GM12878 (cell line): ENCODE measurements around the gene PP2D1. TPM values are rescaled to one million over a fixed set of nuclear protein-coding genes. Genes with fewer than 3 reads are reported as not detected.

Experiments
- ATAC-seq: fragments of 200-7000 bp; cut with Tn5 transposase; 3 replicates; pipeline ENCODE4 v1.9.1; 2020; ENCODE audit warnings: mild to moderate bottlenecking, moderate library complexity
- BruUV-seq: library from RNA; stranded (reverse); fragments of 400-500 nt; replicated peaks from 2 replicates; lab custom pipeline; 2021; lab: Mats Ljungman, UMichigan
- CTCF ChIA-PET: fragments of 300-600 bp; sonication (Branson Sonifier 250); formaldehyde crosslinking; extraction: SDS; loops from one replicate; lab custom pipeline; 2021; ENCODE audit warnings: inconsistent platforms; lab: Yijun Ruan, JAX
- POLR2A ChIA-PET: fragments of 350-600 bp; formaldehyde crosslinking; extraction: SDS; loops from one replicate; lab custom pipeline; 2021; ENCODE audit warnings: inconsistent platforms; lab: Charles Lee
- RAD21 ChIA-PET: fragments of 300-600 bp; sonication (Branson Sonifier 250); formaldehyde crosslinking; loops from one replicate; lab custom pipeline; 2023; ENCODE audit warnings: antibody characterized with exemption; ENCODE audit not compliant: unreplicated experiment; lab: Charles Lee
- SMC1A ChIA-PET: fragments of 300-600 bp; sonication (Branson Sonifier 250); formaldehyde crosslinking; loops from one replicate; lab custom pipeline; 2023; ENCODE audit not compliant: unreplicated experiment, uncharacterized antibody; lab: Charles Lee
- DNase-seq: peaks from one replicate; pipeline ENCODE4 v3.0.0-alpha.2; 2011; ENCODE audit warnings: low read depth, low spot score
- FAIRE-seq: peaks from 3 replicates; lab custom pipeline; 2011; peaks lifted over from hg19 to GRCh38; lab: Jason Lieb, UNC
- H2AFZ ChIP-seq: 2 replicates; pipeline ENCODE4 v1.6.0; 2011; ENCODE audit warnings: low read depth, low read length, control low read depth; ENCODE audit not compliant: control insufficient read depth
- H3K27ac ChIP-seq: 2 replicates; pipeline ENCODE4 v1.5.1; 2011; ENCODE audit warnings: control low read depth; ENCODE audit not compliant: control insufficient read depth, insufficient read depth
- H3K27me3 ChIP-seq, 2 experiments: replicated peaks in 1 of 2; 2 replicates each; pipeline versions ENCODE4 v1.6.0 to v1.6.1; 2011; ENCODE audit warnings: low read length in 1 of 2; ENCODE audit not compliant: control insufficient read depth in 2 of 2, insufficient read depth in 2 of 2
- H3K36me3 ChIP-seq, 2 experiments: 2 replicates each; pipeline ENCODE4 v1.5.1; 2011; ENCODE audit warnings: low read length in 1 of 2; ENCODE audit not compliant: control insufficient read depth in 2 of 2, insufficient read depth in 2 of 2
- H3K4me1 ChIP-seq: 2 replicates; pipeline ENCODE4 v1.6.1; 2011; ENCODE audit warnings: mild to moderate bottlenecking, low read length, moderate library complexity, mixed read lengths; ENCODE audit not compliant: control insufficient read depth, insufficient read depth
- H3K4me2 ChIP-seq: 2 replicates; pipeline ENCODE4 v1.6.0; 2011; ENCODE audit warnings: control low read depth; ENCODE audit not compliant: control insufficient read depth, insufficient read depth
- H3K4me3 ChIP-seq: fragments of 200-600 bp; sonication (generic); 2 replicates; pipeline ENCODE4 v1.5.1; 2016
- H3K79me2 ChIP-seq: 2 replicates; pipeline ENCODE4 v1.6.0; 2011; ENCODE audit warnings: low read length; ENCODE audit not compliant: control insufficient read depth, insufficient read depth
- H3K9ac ChIP-seq: 2 replicates; pipeline ENCODE4 v1.8.0; 2011; ENCODE audit warnings: low read length, control low read depth, mixed read lengths; ENCODE audit not compliant: control insufficient read depth, insufficient read depth
- H3K9me3 ChIP-seq: replicated peaks from 3 replicates; pipeline ENCODE4 v1.5.1; 2011; ENCODE audit warnings: mild to moderate bottlenecking, low read length; ENCODE audit not compliant: control insufficient read depth, insufficient read depth
- H4K20me1 ChIP-seq: 2 replicates; pipeline ENCODE4 v1.6.0; 2011; ENCODE audit not compliant: control insufficient read depth, insufficient read depth
- CBFB ChIP-seq: IDR thresholded peaks from 2 replicates; pipeline ENCODE4 v1.6.1; 2016; ENCODE audit warnings: antibody characterized with exemption, low read depth
- FOXK2 ChIP-seq: fragments of 450-650 bp; IDR thresholded peaks from 2 replicates; pipeline ENCODE4 v1.6.1; 2017; ENCODE audit warnings: mild to moderate bottlenecking, moderate library complexity
- GABPA ChIP-seq: IDR thresholded peaks from 2 replicates; pipeline ENCODE4 v1.6.1; 2014; ENCODE audit warnings: antibody characterized with exemption, low read depth, mild to moderate bottlenecking, inconsistent platforms
- JUNB ChIP-seq: IDR thresholded peaks from 2 replicates; pipeline ENCODE4 v1.6.1; 2016; ENCODE audit warnings: antibody characterized with exemption, mild to moderate bottlenecking
- RUNX3 ChIP-seq: IDR thresholded peaks from 2 replicates; pipeline ENCODE4 v1.6.1; 2012; ENCODE audit warnings: low read length, inconsistent platforms
- SREBF2 ChIP-seq: IDR thresholded peaks from 2 replicates; pipeline ENCODE4 v1.6.1; 2012; ENCODE audit warnings: mild to moderate bottlenecking, low read length
- WGBS: methylation state at CpG from one replicate; pipeline ENCODE4 v1.1.6; 2016; ENCODE audit warnings: low lambda C conversion rate; ENCODE audit not compliant: insufficient replicate concordance, insufficient coverage; ENCODE audit errors: missing lambda C conversion rate; 5-methylcytosine and 5-hydroxymethylcytosine counted together
- in situ Hi-C: fragments of 300-500 bp; cut with MboI; formaldehyde crosslinking; loops from 9 replicates; pipeline ENCODE4 v1.14.3; 2018; ENCODE audit warnings: mixed read lengths
- intact Hi-C: fragments of 100-400 bp; cut with micrococcal nuclease; formaldehyde crosslinking; loops from one replicate; pipeline ENCODE4 v1.14.2; 2022; ENCODE audit not compliant: unreplicated experiment
- polyA plus RNA-seq, 11 experiments: library from polyadenylated mRNA; depleted of rRNA in 4 of 11; unstranded in 6 of 11; stranded (reverse) in 5 of 11; fragments of >200 nt; fragmentation: Nextera tagmentation in 4 of 11; fragmentation: Illumina TruSeq in 1 of 11; extraction: Ambion mirVana in 4 of 11; extraction: Trizol in 1 of 11; gene quantifications; 1 replicate in 1 of 11; 2 replicates in 10 of 11; pipeline versions ENCODE4 v1.2.1 to v1.2.3, GENCODE V29; 2011 to 2016; ENCODE audit warnings: inconsistent platforms in 2 of 11, missing spikeins in 2 of 11, low read depth in 1 of 11
- total RNA-seq, 4 experiments: library from RNA; depleted of rRNA in 3 of 4; stranded (reverse); fragments of >200 nt in 3 of 4; fragmentation: Illumina TruSeq in 1 of 4; extraction: Trizol in 1 of 4; gene quantifications; 2 replicates each; pipeline versions ENCODE4 v1.2.1 to v1.2.3, GENCODE V29; 2013 to 2021
- TF ChIP-seq, protein P1 (sequence below): fragments of 450-650 bp; formaldehyde crosslinking; IDR thresholded peaks from 2 replicates; pipeline ENCODE4 v1.4.0; 2020; ENCODE audit warnings: mild to moderate bottlenecking, moderate library complexity
- TF ChIP-seq, protein P2 (sequence below): IDR thresholded peaks from 2 replicates; pipeline ENCODE4 v1.6.1; 2011; ENCODE audit warnings: mild to moderate bottlenecking, low read depth, low read length, moderate library complexity; ENCODE audit not compliant: insufficient replicate concordance

PP2D1 gene
- total and polyA plus RNA-seq, 10 of the 15 experiments (the other 5 are each of a cell fraction or from before 2014, with no cell fraction given), result 0.04 to 0.18 (median 0.17) TPM; not detected in 7

DNA sequence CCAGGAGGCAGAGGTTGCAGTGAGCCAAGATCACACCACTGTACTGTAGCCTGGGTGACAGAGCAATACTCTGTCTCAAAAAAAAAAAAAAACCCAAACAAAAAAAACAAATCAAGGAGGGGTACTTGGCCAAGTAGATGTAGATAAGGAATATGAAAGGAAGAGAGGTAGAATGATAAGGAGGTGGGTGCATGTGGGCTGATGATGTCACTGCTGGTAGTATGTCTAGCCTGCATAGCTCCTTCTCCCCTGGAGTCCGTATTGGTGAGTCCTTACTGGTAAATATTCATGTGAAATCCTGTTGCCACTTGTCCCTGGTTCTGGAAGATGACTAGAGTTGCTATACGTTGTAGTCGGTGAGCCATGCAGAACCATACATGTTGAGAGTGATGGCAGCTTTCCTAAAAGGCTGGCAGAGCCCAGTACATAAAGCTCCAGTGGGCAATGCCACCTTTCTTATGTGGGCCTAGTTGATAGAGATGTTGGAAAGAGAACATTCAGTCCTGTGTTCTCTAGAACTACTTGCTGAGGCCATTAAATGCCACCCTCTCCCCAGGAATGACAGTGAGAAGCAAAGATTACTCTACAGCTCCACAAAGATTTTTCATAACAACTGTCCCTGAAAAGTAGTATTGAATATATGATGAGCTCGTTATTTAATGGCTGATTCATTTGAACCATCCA lies 39.2 kb upstream of the PP2D1 start:
- H3K4me2 ChIP-seq, result no peak overlapping the region
- intact Hi-C loops, result no loop called here
- ATAC-seq (no peak), DNase-seq (no peak), FAIRE-seq (no peak)
- ChIA-PET CTCF (no interaction called here), POLR2A (interaction anchor here (0.5 to 1.7 kb wide), 3 partner anchors 9 to 231 kb away, joined by 3 to 6 read pairs (median 4); no protein-coding TSS in a partner anchor), SMC1A (interaction anchor here (1.0 to 4.1 kb wide), 5 partner anchors 8 to 63 kb away, joined by 3 to 14 read pairs (median 5); partner anchors contain the start of gene KAT2B), RAD21 (interaction anchor here (5.2 kb wide), 1 partner anchor 9 kb away, joined by 35 read pairs; the partner anchor contains the start of gene KAT2B)
- no peak overlapping the region for H3K27ac ChIP-seq
- no peak overlapping the region for H3K9ac ChIP-seq
- H3K27me3 ChIP-seq, result no peaks in the 10 kb centered on the region
- H3K4me1 ChIP-seq, result peaks cover 37% of the 10 kb centered on the region
- no TSS peak for BruUV-seq
- WGBS, result 99% methylated on average over 4 of the region's 4 CpGs
- in situ Hi-C loops, result no loop called here
- H3K36me3 ChIP-seq, result no peaks in the 10 kb centered on the region
- no peaks in the 10 kb centered on the region; the same call in none of the 2 replicates for H3K79me2 ChIP-seq
- H3K4me3 ChIP-seq, result no peak overlapping the region
- no peaks in the 10 kb centered on the region for H4K20me1 ChIP-seq
- H3K9me3 ChIP-seq, result no peaks in the 10 kb centered on the region
- TF ChIP-seq FOXK2 (no peak), GABPA (no peak), SREBF2 (no peak)
- H2AFZ ChIP-seq, result no peak overlapping the region

DNA sequence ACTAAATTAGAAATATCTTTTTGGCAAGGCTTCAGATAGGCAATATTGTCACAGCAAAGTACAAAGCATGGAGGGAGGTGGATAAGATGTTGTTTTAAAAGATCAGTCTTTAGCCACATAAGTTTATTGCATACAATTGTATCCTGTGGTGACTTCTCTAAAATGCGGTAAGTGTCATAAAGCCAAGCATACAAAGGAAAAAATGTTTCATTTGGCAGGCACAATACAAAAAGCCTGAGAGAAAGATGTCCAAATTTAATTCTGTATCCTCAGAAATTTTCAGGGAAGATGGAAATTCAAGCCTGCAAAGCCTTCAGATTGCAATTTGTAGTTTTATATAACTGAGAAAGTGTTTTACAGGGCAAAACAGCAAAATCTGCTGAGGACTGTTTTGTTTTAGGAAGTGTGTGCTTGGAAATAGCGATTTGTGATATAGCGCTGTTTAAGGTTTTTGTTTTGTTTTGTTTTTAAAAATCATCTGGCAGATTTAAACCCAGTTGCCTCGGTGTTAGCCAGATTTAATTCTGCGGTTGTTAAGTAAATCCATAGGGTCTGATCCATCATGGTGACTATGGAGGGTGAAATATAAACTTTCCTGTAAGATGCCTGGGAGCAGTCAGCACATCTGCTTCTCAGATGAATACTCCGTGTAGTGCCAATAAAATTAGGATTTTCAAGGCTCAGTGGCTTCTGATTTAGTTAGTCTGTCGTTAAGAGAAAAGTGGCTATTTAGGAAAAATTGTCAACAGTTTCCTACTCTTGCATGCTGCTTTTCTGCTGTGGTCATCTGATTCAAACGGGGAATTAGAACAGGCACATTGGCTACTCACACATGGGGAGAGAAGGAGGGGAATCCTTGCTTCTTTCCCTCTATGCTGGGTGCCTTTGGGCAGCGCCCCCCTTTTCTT lies 36.2 kb upstream of the PP2D1 start:
- Histone ChIP-seq H3K9ac (peak overlapping the region; percentile 42), H3K79me2 (peaks cover 3% of the 10 kb centered on the region), H3K4me3 (peak overlapping the region; percentile 62), H3K36me3 (no peaks in the 10 kb centered on the region), H3K4me1 (peaks cover 25% of the 10 kb centered on the region), H4K20me1 (no peaks in the 10 kb centered on the region), H3K27ac (peak overlapping the region; percentile 27), H3K27me3 (no peaks in the 10 kb centered on the region), H3K9me3 (no peaks in the 10 kb centered on the region), H3K4me2 (peak overlapping the region; percentile 96), H2AFZ (peak overlapping the region; percentile 68)
- SMC1A ChIA-PET, result no interaction called here
- 28% methylated on average over 9 of the region's 9 CpGs for WGBS
- BruUV-seq, result no TSS peak
- RAD21 ChIA-PET, result no interaction called here
- ATAC-seq (peak; percentile 5), DNase-seq (no peak), FAIRE-seq (no peak)
- CTCF ChIA-PET, result no interaction called here
- intact Hi-C loops (loop anchor here (2.0 kb wide), 1 partner anchor 79 kb away; no protein-coding TSS in a partner anchor), in situ Hi-C loops (loop anchor here (10.0 kb wide), 1 partner anchor 137 kb away; the partner anchor contains the start of gene SGO1)
- TF ChIP-seq CBFB (no peak), RUNX3 (peak; percentile 48), JUNB (no peak; the same call in 1 of the 2 replicates)
- TF ChIP-seq, protein P1, sequence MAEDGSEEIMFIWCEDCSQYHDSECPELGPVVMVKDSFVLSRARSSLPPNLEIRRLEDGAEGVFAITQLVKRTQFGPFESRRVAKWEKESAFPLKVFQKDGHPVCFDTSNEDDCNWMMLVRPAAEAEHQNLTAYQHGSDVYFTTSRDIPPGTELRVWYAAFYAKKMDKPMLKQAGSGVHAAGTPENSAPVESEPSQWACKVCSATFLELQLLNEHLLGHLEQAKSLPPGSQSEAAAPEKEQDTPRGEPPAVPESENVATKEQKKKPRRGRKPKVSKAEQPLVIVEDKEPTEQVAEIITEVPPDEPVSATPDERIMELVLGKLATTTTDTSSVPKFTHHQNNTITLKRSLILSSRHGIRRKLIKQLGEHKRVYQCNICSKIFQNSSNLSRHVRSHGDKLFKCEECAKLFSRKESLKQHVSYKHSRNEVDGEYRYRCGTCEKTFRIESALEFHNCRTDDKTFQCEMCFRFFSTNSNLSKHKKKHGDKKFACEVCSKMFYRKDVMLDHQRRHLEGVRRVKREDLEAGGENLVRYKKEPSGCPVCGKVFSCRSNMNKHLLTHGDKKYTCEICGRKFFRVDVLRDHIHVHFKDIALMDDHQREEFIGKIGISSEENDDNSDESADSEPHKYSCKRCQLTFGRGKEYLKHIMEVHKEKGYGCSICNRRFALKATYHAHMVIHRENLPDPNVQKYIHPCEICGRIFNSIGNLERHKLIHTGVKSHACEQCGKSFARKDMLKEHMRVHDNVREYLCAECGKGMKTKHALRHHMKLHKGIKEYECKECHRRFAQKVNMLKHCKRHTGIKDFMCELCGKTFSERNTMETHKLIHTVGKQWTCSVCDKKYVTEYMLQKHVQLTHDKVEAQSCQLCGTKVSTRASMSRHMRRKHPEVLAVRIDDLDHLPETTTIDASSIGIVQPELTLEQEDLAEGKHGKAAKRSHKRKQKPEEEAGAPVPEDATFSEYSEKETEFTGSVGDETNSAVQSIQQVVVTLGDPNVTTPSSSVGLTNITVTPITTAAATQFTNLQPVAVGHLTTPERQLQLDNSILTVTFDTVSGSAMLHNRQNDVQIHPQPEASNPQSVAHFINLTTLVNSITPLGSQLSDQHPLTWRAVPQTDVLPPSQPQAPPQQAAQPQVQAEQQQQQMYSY (CRISPR knock-in tag), result no peak
- TF ChIP-seq, protein P2, sequence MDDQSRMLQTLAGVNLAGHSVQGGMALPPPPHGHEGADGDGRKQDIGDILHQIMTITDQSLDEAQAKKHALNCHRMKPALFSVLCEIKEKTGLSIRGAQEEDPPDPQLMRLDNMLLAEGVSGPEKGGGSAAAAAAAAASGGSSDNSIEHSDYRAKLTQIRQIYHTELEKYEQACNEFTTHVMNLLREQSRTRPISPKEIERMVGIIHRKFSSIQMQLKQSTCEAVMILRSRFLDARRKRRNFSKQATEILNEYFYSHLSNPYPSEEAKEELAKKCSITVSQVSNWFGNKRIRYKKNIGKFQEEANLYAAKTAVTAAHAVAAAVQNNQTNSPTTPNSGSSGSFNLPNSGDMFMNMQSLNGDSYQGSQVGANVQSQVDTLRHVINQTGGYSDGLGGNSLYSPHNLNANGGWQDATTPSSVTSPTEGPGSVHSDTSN, result no peak
- POLR2A ChIA-PET, result no interaction called here
